ENCODE measurements around the gene MEIKIN. TPM values are rescaled to one million over a fixed set of nuclear protein-coding genes. Genes with fewer than 3 reads are reported as not detected.
"Not testable (repeated sequence)": the region's sequence is repeated elsewhere in the genome, so short reads cannot be mapped to it uniquely, and the experiment has no call there.

Gene MEIKIN
- polyA plus RNA-seq, 1 donor from 2014 or later = not detected

GRCh38 chr5:131952301-131952857, 6.9 kb upstream of the MEIKIN start:
- H3K4me1 Mint-ChIP-seq = no peaks in the 10 kb centered on the region
- H3K4me3 Mint-ChIP-seq = no peak overlapping the region
- no peaks in the 10 kb centered on the region for H3K36me3 Mint-ChIP-seq
- H3K9me3 Mint-ChIP-seq = peaks cover 0 to 2% (median 0%) of the 10 kb centered on the region in 3 donors
- no peak overlapping the region for H3K27ac Mint-ChIP-seq
- peaks cover 6% of the 10 kb centered on the region for H3K27me3 Mint-ChIP-seq

GRCh38 chr5:131950706-131951105, 5.2 kb upstream of the MEIKIN start:
- H3K4me3 Mint-ChIP-seq = no peak overlapping the region
- peaks cover 2% of the 10 kb centered on the region for H3K36me3 Mint-ChIP-seq
- peaks cover 6% of the 10 kb centered on the region for H3K27me3 Mint-ChIP-seq
- no peaks in the 10 kb centered on the region for H3K4me1 Mint-ChIP-seq
- no peak overlapping the region for H3K27ac Mint-ChIP-seq
- H3K9me3 Mint-ChIP-seq = peaks cover 0 to 2% (median 1%) of the 10 kb centered on the region in 3 donors

GRCh38 chr5:131947445-131947844, 2.0 kb upstream of the MEIKIN start:
- no peak overlapping the region for H3K27ac Mint-ChIP-seq
- peaks cover 0 to 1% (median 0%) of the 10 kb centered on the region in 3 donors for H3K9me3 Mint-ChIP-seq
- H3K4me3 Mint-ChIP-seq = no peak overlapping the region
- peaks cover 3% of the 10 kb centered on the region for H3K27me3 Mint-ChIP-seq
- H3K36me3 Mint-ChIP-seq = peaks cover 2% of the 10 kb centered on the region
- H3K4me1 Mint-ChIP-seq = peaks cover 0 to 4% (median 0%) of the 10 kb centered on the region in 3 donors

GRCh38 chr5:131944702-131945550, 537 bp downstream of the MEIKIN start:
- peaks cover 0 to 4% (median 0%) of the 10 kb centered on the region in 3 donors for H3K4me1 Mint-ChIP-seq
- H3K9me3 Mint-ChIP-seq = peaks cover 0 to 1% (median 0%) of the 10 kb centered on the region in 3 donors
- no peak overlapping the region for H3K27ac Mint-ChIP-seq
- peaks cover 2% of the 10 kb centered on the region for H3K36me3 Mint-ChIP-seq
- peaks cover 8% of the 10 kb centered on the region for H3K27me3 Mint-ChIP-seq
- H3K4me3 Mint-ChIP-seq = no peak overlapping the region

- no peak overlapping the region for H3K4me3 Mint-ChIP-seq
- no peak overlapping the region for H3K27ac Mint-ChIP-seq
- peaks cover 6% of the 10 kb centered on the region for H3K27me3 Mint-ChIP-seq
- H3K9me3 Mint-ChIP-seq = peaks cover 0 to 1% (median 0%) of the 10 kb centered on the region in 3 donors
- H3K4me1 Mint-ChIP-seq = peaks cover 0 to 4% (median 0%) of the 10 kb centered on the region in 3 donors
- peaks cover 2% of the 10 kb centered on the region for H3K36me3 Mint-ChIP-seq
Measured at GRCh38 chr5:131943916-131944315, 1.5 kb downstream of the MEIKIN start.

GRCh38 chr5:131942016-131942415, 3.4 kb downstream of the MEIKIN start:
- H3K4me3 Mint-ChIP-seq = no peak overlapping the region
- H3K27ac Mint-ChIP-seq = no peak overlapping the region
- peaks cover 0 to 4% (median 0%) of the 10 kb centered on the region in 3 donors for H3K4me1 Mint-ChIP-seq
- peaks cover 5% of the 10 kb centered on the region for H3K27me3 Mint-ChIP-seq
- peaks cover 2% of the 10 kb centered on the region for H3K36me3 Mint-ChIP-seq
- peaks cover 0 to 1% (median 0%) of the 10 kb centered on the region in 3 donors for H3K9me3 Mint-ChIP-seq

- Mint-ChIP-seq H3K4me1 (peaks cover 0 to 4% (median 0%) of the 10 kb centered on the region in 3 donors), H3K4me3 (no peak overlapping the region), H3K27ac (no peak overlapping the region)
Measured at GRCh38 chr5:131939690-131940345, 5.6 kb downstream of the MEIKIN start.

GRCh38 chr5:131932235-131932634, 13.2 kb downstream of the MEIKIN start:
- H3K27me3 Mint-ChIP-seq = peaks cover 5% of the 10 kb centered on the region
- peaks cover 9 to 26% (median 12%) of the 10 kb centered on the region in 3 donors for H3K9me3 Mint-ChIP-seq
- peaks cover 2% of the 10 kb centered on the region for H3K36me3 Mint-ChIP-seq
- no peak overlapping the region for H3K4me3 Mint-ChIP-seq
- H3K27ac Mint-ChIP-seq = no peak overlapping the region
- H3K4me1 Mint-ChIP-seq = no peaks in the 10 kb centered on the region

More at GRCh38 chr5:131939690-131940345, 5.6 kb downstream of the MEIKIN start:
- Mint-ChIP-seq H3K36me3 (no peaks in the 10 kb centered on the region), H3K9me3 (no peaks in the 10 kb centered on the region), H3K27me3 (peaks cover 5% of the 10 kb centered on the region)

- Mint-ChIP-seq H3K9me3 (peaks cover 9 to 39% (median 23%) of the 10 kb centered on the region in 3 donors), H3K27ac (no peak overlapping the region), H3K4me1 (no peaks in the 10 kb centered on the region), H3K4me3 (no peak overlapping the region), H3K36me3 (peaks cover 2% of the 10 kb centered on the region), H3K27me3 (peaks cover 5% of the 10 kb centered on the region)
Measured at GRCh38 chr5:131928957-131929356, 16.5 kb downstream of the MEIKIN start.

GRCh38 chr5:131926168-131926567, 19.3 kb downstream of the MEIKIN start:
- Mint-ChIP-seq H3K4me3 (no peak overlapping the region), H3K27ac (no peak overlapping the region), H3K4me1 (no peaks in the 10 kb centered on the region), H3K27me3 (no peaks in the 10 kb centered on the region), H3K9me3 (peaks cover 9 to 39% (median 23%) of the 10 kb centered on the region in 3 donors), H3K36me3 (peaks cover 2% of the 10 kb centered on the region)

- H3K9me3 Mint-ChIP-seq = peaks cover 0 to 5% (median 0%) of the 10 kb centered on the region in 3 donors
- no peaks in the 10 kb centered on the region for H3K27me3 Mint-ChIP-seq
- peaks cover 0 to 2% (median 0%) of the 10 kb centered on the region in 3 donors for H3K4me1 Mint-ChIP-seq
- no peak overlapping the region for H3K4me3 Mint-ChIP-seq
- H3K27ac Mint-ChIP-seq = no peak overlapping the region
- H3K36me3 Mint-ChIP-seq = no peaks in the 10 kb centered on the region
Measured at GRCh38 chr5:131916481-131916880, 29.0 kb downstream of the MEIKIN start.

- H3K4me3 Mint-ChIP-seq = no peak overlapping the region
- H3K27ac Mint-ChIP-seq = no peak overlapping the region
- H3K36me3 Mint-ChIP-seq = no peaks in the 10 kb centered on the region
- H3K27me3 Mint-ChIP-seq = no peaks in the 10 kb centered on the region
- no peaks in the 10 kb centered on the region for H3K4me1 Mint-ChIP-seq
- peaks cover 0 to 7% (median 0%) of the 10 kb centered on the region in 3 donors for H3K9me3 Mint-ChIP-seq
Measured at GRCh38 chr5:131914472-131914871, 31.0 kb downstream of the MEIKIN start.

- H3K27me3 Mint-ChIP-seq = no peaks in the 10 kb centered on the region
- peaks cover 0 to 5% (median 0%) of the 10 kb centered on the region in 3 donors for H3K9me3 Mint-ChIP-seq
- no peak overlapping the region for H3K4me3 Mint-ChIP-seq
- H3K36me3 Mint-ChIP-seq = no peaks in the 10 kb centered on the region
- H3K27ac Mint-ChIP-seq = no peak overlapping the region
- H3K4me1 Mint-ChIP-seq = no peaks in the 10 kb centered on the region
Measured at GRCh38 chr5:131913603-131914002, 31.9 kb downstream of the MEIKIN start.

- H3K4me3 Mint-ChIP-seq = no peak overlapping the region
- peaks cover 18 to 31% (median 24%) of the 10 kb centered on the region in 3 donors for H3K9me3 Mint-ChIP-seq
Measured at GRCh38 chr5:131906668-131907067, 38.8 kb downstream of the MEIKIN start.

GRCh38 chr5:131902266-131902665, 43.2 kb downstream of the MEIKIN start:
- peak overlapping the region in 1 of 4 donors; percentile 59 for H3K4me3 Mint-ChIP-seq
- H3K27me3 Mint-ChIP-seq = peaks cover 26% of the 10 kb centered on the region
- H3K4me1 Mint-ChIP-seq = peaks cover 5 to 16% (median 11%) of the 10 kb centered on the region in 3 donors
- peaks cover 10% of the 10 kb centered on the region for H3K36me3 Mint-ChIP-seq
- H3K27ac Mint-ChIP-seq = not testable (repeated sequence)
- H3K9me3 Mint-ChIP-seq = peaks cover 26 to 38% (median 27%) of the 10 kb centered on the region in 3 donors

More at GRCh38 chr5:131906668-131907067, 38.8 kb downstream of the MEIKIN start:
- H3K36me3 Mint-ChIP-seq = peaks cover 8% of the 10 kb centered on the region
- peaks cover 5 to 16% (median 11%) of the 10 kb centered on the region in 3 donors for H3K4me1 Mint-ChIP-seq
- H3K27me3 Mint-ChIP-seq = peaks cover 15% of the 10 kb centered on the region
- no peak overlapping the region for H3K27ac Mint-ChIP-seq
